ENCODE results near the gene BARX1.

The BARX1 gene

GRCh38 chr9:93960971-93961841 is 6.1 kb upstream of the BARX1 start:
- peaks cover 74% of the 10 kb centered on the region for H3K27me3 Mint-ChIP-seq
- H3K36me3 Mint-ChIP-seq: peaks cover 3% of the 10 kb centered on the region
- no peak overlapping the region for H3K4me3 Mint-ChIP-seq
- no peak overlapping the region for H3K27ac Mint-ChIP-seq
- H3K9me3 Mint-ChIP-seq: no peaks in the 10 kb centered on the region
- CTCF ChIA-PET: interaction anchor here (0.7 to 5.5 kb wide), 6 partner anchors 10 to 280 kb away, joined by 3 to 35 read pairs (median 4); no protein-coding TSS in a partner anchor
- DNase-seq: no peak
- peaks cover 32% of the 10 kb centered on the region for H3K4me1 Mint-ChIP-seq

GRCh38 chr9:93960221-93960970 is 5.2 kb upstream of the BARX1 start:
- peaks cover 40% of the 10 kb centered on the region for H3K4me1 Mint-ChIP-seq
- H3K27ac Mint-ChIP-seq: no peak overlapping the region
- peaks cover 82% of the 10 kb centered on the region for H3K27me3 Mint-ChIP-seq
- H3K9me3 Mint-ChIP-seq: no peaks in the 10 kb centered on the region
- DNase-seq: no peak
- no peak overlapping the region for H3K4me3 Mint-ChIP-seq
- H3K36me3 Mint-ChIP-seq: peaks cover 5% of the 10 kb centered on the region
- CTCF ChIA-PET: interaction anchor here (5.5 kb wide), 1 partner anchor 280 kb away, joined by 35 read pairs; no protein-coding TSS in a partner anchor

- Mint-ChIP-seq H3K36me3 (peaks cover 5% of the 10 kb centered on the region), H3K27ac (no peak overlapping the region), H3K4me1 (peaks cover 41% of the 10 kb centered on the region), H3K9me3 (no peaks in the 10 kb centered on the region), H3K4me3 (no peak overlapping the region), H3K27me3 (peaks cover 83% of the 10 kb centered on the region)
- no peak for DNase-seq
- CTCF ChIA-PET: interaction anchor here (5.5 kb wide), 1 partner anchor 279 kb away, joined by 35 read pairs; no protein-coding TSS in a partner anchor
Measured at GRCh38 chr9:93959739-93960154, 4.6 kb upstream of the BARX1 start.

GRCh38 chr9:93958819-93959682 is 3.9 kb upstream of the BARX1 start:
- DNase-seq: no peak
- Mint-ChIP-seq H3K9me3 (no peaks in the 10 kb centered on the region), H3K27ac (no peak overlapping the region), H3K4me1 (peaks cover 41% of the 10 kb centered on the region), H3K4me3 (peak overlapping the region; percentile 7), H3K36me3 (peaks cover 5% of the 10 kb centered on the region), H3K27me3 (peaks cover 83% of the 10 kb centered on the region)
- CTCF ChIA-PET: no interaction called here

- Mint-ChIP-seq H3K4me3 (no peak overlapping the region), H3K9me3 (no peaks in the 10 kb centered on the region), H3K27me3 (peaks cover 91% of the 10 kb centered on the region), H3K27ac (no peak overlapping the region), H3K4me1 (peaks cover 49% of the 10 kb centered on the region), H3K36me3 (peaks cover 11% of the 10 kb centered on the region)
- no peak for DNase-seq
- CTCF ChIA-PET: interaction anchor here (1.2 kb wide), 1 partner anchor 276 kb away, joined by 5 read pairs; no protein-coding TSS in a partner anchor
Measured at GRCh38 chr9:93958121-93958818, 3.1 kb upstream of the BARX1 start.

- CTCF ChIA-PET: no interaction called here
- H3K4me1 Mint-ChIP-seq: peaks cover 52% of the 10 kb centered on the region
- H3K36me3 Mint-ChIP-seq: peaks cover 12% of the 10 kb centered on the region
Measured at GRCh38 chr9:93955981-93956784, 1.0 kb upstream of the BARX1 start.

GRCh38 chr9:93954434-93955061 is 607 bp downstream of the BARX1 start:
- Mint-ChIP-seq H3K27ac (no peak overlapping the region), H3K4me3 (no peak overlapping the region), H3K9me3 (peaks cover 8% of the 10 kb centered on the region), H3K36me3 (peaks cover 17% of the 10 kb centered on the region), H3K4me1 (peaks cover 60% of the 10 kb centered on the region), H3K27me3 (peaks cover 96% of the 10 kb centered on the region)
- CTCF ChIA-PET: no interaction called here
- DNase-seq: no peak

More at GRCh38 chr9:93955981-93956784, 1.0 kb upstream of the BARX1 start:
- Mint-ChIP-seq H3K9me3 (no peaks in the 10 kb centered on the region), H3K4me3 (peak overlapping the region; percentile 65), H3K27me3 (peaks cover 96% of the 10 kb centered on the region), H3K27ac (no peak overlapping the region)
- no peak for DNase-seq

- CTCF ChIA-PET: interaction anchor here (1.5 kb wide), 1 partner anchor 126 kb away, joined by 5 read pairs; no protein-coding TSS in a partner anchor
- Mint-ChIP-seq H3K9me3 (peaks cover 8% of the 10 kb centered on the region), H3K27ac (peak overlapping the region; percentile 74), H3K36me3 (peaks cover 16% of the 10 kb centered on the region), H3K4me3 (peak overlapping the region; percentile 40), H3K4me1 (peaks cover 55% of the 10 kb centered on the region), H3K27me3 (peaks cover 96% of the 10 kb centered on the region)
- no peak for DNase-seq
Measured at GRCh38 chr9:93953496-93954433, 1.4 kb downstream of the BARX1 start.

- no peak for DNase-seq
- H3K9me3 Mint-ChIP-seq: peaks cover 8% of the 10 kb centered on the region
- peak overlapping the region; percentile 40 for H3K4me3 Mint-ChIP-seq
- peaks cover 96% of the 10 kb centered on the region for H3K27me3 Mint-ChIP-seq
- CTCF ChIA-PET: interaction anchor here (1.5 kb wide), 1 partner anchor 125 kb away, joined by 5 read pairs; no protein-coding TSS in a partner anchor
- H3K36me3 Mint-ChIP-seq: peaks cover 15% of the 10 kb centered on the region
- H3K27ac Mint-ChIP-seq: peak overlapping the region; percentile 74
- H3K4me1 Mint-ChIP-seq: peaks cover 54% of the 10 kb centered on the region
Measured at GRCh38 chr9:93952784-93953495, 2.2 kb downstream of the BARX1 start.

- Mint-ChIP-seq H3K4me1 (peaks cover 54% of the 10 kb centered on the region), H3K9me3 (peaks cover 8% of the 10 kb centered on the region), H3K27me3 (peaks cover 96% of the 10 kb centered on the region), H3K36me3 (peaks cover 15% of the 10 kb centered on the region), H3K4me3 (peak overlapping the region; percentile 19), H3K27ac (peak overlapping the region; percentile 34)
- DNase-seq: no peak
- CTCF ChIA-PET: interaction anchor here (1.2 to 1.5 kb wide), 2 partner anchors 9 to 125 kb away, joined by 3 to 5 read pairs; no protein-coding TSS in a partner anchor
Measured at GRCh38 chr9:93952119-93952783, 2.9 kb downstream of the BARX1 start.
